Left lung (tissue), 14 donors: ENCODE data around the gene IGSF10. TPM values are rescaled to one million over a fixed set of nuclear protein-coding genes. Genes with fewer than 3 reads are reported as not detected.
A peak's percentile ranks its signal among the peaks of the same experiment; 100 is the strongest.
"Not testable (repeated sequence)": the region's sequence is repeated elsewhere in the genome, so short reads cannot be mapped to it uniquely, and the experiment has no call there.

Experiments used
- ATAC-seq: fragments of 200-7000 bp; cut with Tn5 transposase; one replicate; pipeline ENCODE4 v1.9.1; 2020; ENCODE audit warnings: moderate library complexity
- DNase-seq, 4 donors: peaks; one replicate each; pipeline ENCODE4 v3.0.0-alpha.2; 2013 to 2020
- H3K27ac ChIP-seq, 2 donors: fragments of 200-600 bp; sonication (generic) in 1 of 2; one replicate each; pipeline versions ENCODE4 v1.5.0 to v1.8.0; 2020 to 2021
- H3K27me3 ChIP-seq, 2 donors: fragments of 200-600 bp; sonication (generic) in 1 of 2; one replicate each; pipeline versions ENCODE4 v1.5.0 to v1.8.0; 2020 to 2021
- H3K36me3 ChIP-seq, 2 donors: fragments of 200-600 bp; sonication (generic) in 1 of 2; one replicate each; pipeline versions ENCODE4 v1.5.0 to v1.8.0; 2020 to 2021
- H3K4me1 ChIP-seq, 2 donors: fragments of 200-600 bp; one replicate each; pipeline ENCODE4 v1.8.0; 2021
- H3K4me3 ChIP-seq, 2 donors: fragments of 200-600 bp; sonication (generic) in 1 of 2; one replicate each; pipeline versions ENCODE4 v1.5.0 to v1.8.0; 2020 to 2021; ENCODE audit warnings: mild to moderate bottlenecking in 1 of 2
- H3K9me3 ChIP-seq, 2 donors: fragments of 200-600 bp; sonication (generic) in 1 of 2; one replicate each; pipeline versions ENCODE4 v1.5.0 to v1.8.0; 2020 to 2021
- intact Hi-C, 2 donors: fragments of 100-400 bp; cut with DNase I; formaldehyde crosslinking; loops; one replicate each; pipeline versions ENCODE4 v1.11.2 to v1.14.2; 2022
- long read RNA-seq, 12 donors: library from polyadenylated mRNA in 2 of 12; unstranded in 2 of 12; transcript quantifications; one replicate each; pipeline ENCODE4 v2.0.0 and lab custom pipeline, GENCODE V29; 2019 to 2026
- polyA plus RNA-seq, 6 donors: library from polyadenylated mRNA; unstranded; fragments of 120-200 nt; gene quantifications; one replicate each; pipeline ENCODE4 v1.2.1, GENCODE V29; 2013; ENCODE audit not compliant: insufficient read length in 6 of 6
- total RNA-seq, 2 donors: library from RNA; stranded (reverse); fragmentation: NEBNext Ultra II Directional; extraction: Animal tissue kit (Norgen Biotek cat#: 25700); gene quantifications; one replicate each; pipeline ENCODE4 v1.2.1, GENCODE V29; 2021
- TF ChIP-seq, protein P1 (sequence below), 2 donors: fragments of 200-600 bp; sonication (generic) in 1 of 2; IDR thresholded peaks; one replicate each; pipeline versions ENCODE4 v1.5.0 to v1.8.0; 2021; ENCODE audit warnings: antibody characterized with exemption in 2 of 2
- donor health status: DM: no; HTN: yes; CAD: no.
- donor health status: DM: no; HTN: no; CAD: no.

The IGSF10 gene, protein sequence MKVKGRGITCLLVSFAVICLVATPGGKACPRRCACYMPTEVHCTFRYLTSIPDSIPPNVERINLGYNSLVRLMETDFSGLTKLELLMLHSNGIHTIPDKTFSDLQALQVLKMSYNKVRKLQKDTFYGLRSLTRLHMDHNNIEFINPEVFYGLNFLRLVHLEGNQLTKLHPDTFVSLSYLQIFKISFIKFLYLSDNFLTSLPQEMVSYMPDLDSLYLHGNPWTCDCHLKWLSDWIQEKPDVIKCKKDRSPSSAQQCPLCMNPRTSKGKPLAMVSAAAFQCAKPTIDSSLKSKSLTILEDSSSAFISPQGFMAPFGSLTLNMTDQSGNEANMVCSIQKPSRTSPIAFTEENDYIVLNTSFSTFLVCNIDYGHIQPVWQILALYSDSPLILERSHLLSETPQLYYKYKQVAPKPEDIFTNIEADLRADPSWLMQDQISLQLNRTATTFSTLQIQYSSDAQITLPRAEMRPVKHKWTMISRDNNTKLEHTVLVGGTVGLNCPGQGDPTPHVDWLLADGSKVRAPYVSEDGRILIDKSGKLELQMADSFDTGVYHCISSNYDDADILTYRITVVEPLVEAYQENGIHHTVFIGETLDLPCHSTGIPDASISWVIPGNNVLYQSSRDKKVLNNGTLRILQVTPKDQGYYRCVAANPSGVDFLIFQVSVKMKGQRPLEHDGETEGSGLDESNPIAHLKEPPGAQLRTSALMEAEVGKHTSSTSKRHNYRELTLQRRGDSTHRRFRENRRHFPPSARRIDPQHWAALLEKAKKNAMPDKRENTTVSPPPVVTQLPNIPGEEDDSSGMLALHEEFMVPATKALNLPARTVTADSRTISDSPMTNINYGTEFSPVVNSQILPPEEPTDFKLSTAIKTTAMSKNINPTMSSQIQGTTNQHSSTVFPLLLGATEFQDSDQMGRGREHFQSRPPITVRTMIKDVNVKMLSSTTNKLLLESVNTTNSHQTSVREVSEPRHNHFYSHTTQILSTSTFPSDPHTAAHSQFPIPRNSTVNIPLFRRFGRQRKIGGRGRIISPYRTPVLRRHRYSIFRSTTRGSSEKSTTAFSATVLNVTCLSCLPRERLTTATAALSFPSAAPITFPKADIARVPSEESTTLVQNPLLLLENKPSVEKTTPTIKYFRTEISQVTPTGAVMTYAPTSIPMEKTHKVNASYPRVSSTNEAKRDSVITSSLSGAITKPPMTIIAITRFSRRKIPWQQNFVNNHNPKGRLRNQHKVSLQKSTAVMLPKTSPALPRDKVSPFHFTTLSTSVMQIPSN (N-terminal part only)
- total RNA-seq (10 to 100 TPM in 1 of 2 donors, 1 to 10 TPM in 1; 7.2 to 24.8 TPM), polyA plus RNA-seq (10 to 100 TPM; 21.3 to 40.7 (median 35.5) TPM)
- long read RNA-seq, donor 1, partial matches to known transcripts, result 12 of 12 reads
- long read RNA-seq, donor 1, other reads (novel, unspliced or antisense), result 0 of 12 reads
- long read RNA-seq, donor 2, result 0 reads
- long read RNA-seq, donor 3, result 0 reads
- long read RNA-seq, donor 4, result 0 reads
- long read RNA-seq, donor 5, result 0 reads
- long read RNA-seq, donor 6, result 0 reads
- long read RNA-seq, donor 7, result 0 reads
- long read RNA-seq, donor 8, result 0 reads
- long read RNA-seq, donor 9, result 0 reads
- long read RNA-seq, donor 10, partial matches to known transcripts, result 2 of 5 reads
- long read RNA-seq, donor 10, other reads (novel, unspliced or antisense), result 3 of 5 reads
- long read RNA-seq, donor 11, result 0 reads
- long read RNA-seq, donor 12, result 0 reads

- H3K27me3 ChIP-seq, result peaks cover 0 to 29% of the 10 kb centered on the region in 2 donors
- intact Hi-C loops, result no loop called here
- no peak within 1 kb of the TSS for H3K27ac ChIP-seq
- H3K4me1 ChIP-seq, result no peaks in the 10 kb centered on the region
- peak; percentile 93 for ATAC-seq
- TF ChIP-seq, protein P1, sequence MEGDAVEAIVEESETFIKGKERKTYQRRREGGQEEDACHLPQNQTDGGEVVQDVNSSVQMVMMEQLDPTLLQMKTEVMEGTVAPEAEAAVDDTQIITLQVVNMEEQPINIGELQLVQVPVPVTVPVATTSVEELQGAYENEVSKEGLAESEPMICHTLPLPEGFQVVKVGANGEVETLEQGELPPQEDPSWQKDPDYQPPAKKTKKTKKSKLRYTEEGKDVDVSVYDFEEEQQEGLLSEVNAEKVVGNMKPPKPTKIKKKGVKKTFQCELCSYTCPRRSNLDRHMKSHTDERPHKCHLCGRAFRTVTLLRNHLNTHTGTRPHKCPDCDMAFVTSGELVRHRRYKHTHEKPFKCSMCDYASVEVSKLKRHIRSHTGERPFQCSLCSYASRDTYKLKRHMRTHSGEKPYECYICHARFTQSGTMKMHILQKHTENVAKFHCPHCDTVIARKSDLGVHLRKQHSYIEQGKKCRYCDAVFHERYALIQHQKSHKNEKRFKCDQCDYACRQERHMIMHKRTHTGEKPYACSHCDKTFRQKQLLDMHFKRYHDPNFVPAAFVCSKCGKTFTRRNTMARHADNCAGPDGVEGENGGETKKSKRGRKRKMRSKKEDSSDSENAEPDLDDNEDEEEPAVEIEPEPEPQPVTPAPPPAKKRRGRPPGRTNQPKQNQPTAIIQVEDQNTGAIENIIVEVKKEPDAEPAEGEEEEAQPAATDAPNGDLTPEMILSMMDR (IDR thresholded peaks at IDR 0.05), result no peak
- H3K36me3 ChIP-seq, result no peaks in the 10 kb centered on the region
- H3K4me3 ChIP-seq, result peak within 1 kb of the TSS; percentile 34 to 40
- DNase-seq, result peak in 3 of 4 donors; percentile 39 to 84 (median 47)
- no peaks in the 10 kb centered on the region for H3K9me3 ChIP-seq
Observed at GRCh38 chr3:151460774-151461450, at the start of gene IGSF10. TSS of gene IGSF10 (minus strand) at chr3:151461061. CDS start at chr3:151458709, 2,352 bp downstream.

DNA sequence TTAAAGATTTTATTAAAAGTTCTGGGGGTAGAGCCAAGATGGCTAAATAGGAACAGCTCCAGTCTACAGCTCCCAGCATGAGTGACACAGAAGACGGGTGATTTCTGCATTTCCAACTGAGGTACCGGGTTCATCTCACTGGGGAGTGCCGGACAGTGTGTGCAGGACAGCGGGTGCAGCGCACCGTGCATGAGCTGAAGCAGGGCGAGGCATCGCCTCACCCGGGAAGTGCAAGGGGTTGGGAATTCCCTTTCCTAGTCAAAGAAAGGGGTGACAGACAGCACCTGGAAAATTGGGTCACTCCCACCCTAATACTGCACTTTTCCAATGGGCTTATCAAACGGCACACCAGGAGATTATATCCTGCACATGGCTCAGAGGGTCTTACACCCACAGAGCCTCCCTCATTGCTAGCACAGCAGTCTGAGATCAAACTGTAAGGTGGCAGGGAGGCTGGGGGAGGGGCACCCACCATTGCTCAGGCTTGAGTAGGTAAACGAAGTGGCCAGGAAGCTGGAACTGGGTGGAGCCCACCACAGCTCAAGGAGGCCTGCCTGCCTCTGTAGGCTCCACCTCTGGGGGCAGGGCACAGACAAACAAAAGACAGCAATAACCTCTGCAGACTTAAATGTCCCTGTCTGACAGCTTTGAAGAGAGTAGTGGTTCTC is 48.7 kb upstream of the IGSF10 start:
- H3K4me1 ChIP-seq, H3K4me3 ChIP-seq, H3K27me3 ChIP-seq, H3K27ac ChIP-seq, ATAC-seq, H3K36me3 ChIP-seq, intact Hi-C loops, H3K9me3 ChIP-seq, DNase-seq: not testable (repeated sequence)

GRCh38 chr3:151504606-151505005 is 43.7 kb upstream of the IGSF10 start:
- DNase-seq (no peak), ATAC-seq (no peak)
- H3K9me3 ChIP-seq, result no peaks in the 10 kb centered on the region
- TF ChIP-seq, protein P1 (IDR thresholded peaks at IDR 0.05), result no peak
- intact Hi-C loops, result no loop called here
- no peaks in the 10 kb centered on the region for H3K36me3 ChIP-seq
- H3K4me1 ChIP-seq, result no peaks in the 10 kb centered on the region
- H3K4me3 ChIP-seq, result no peak overlapping the region
- no peak overlapping the region for H3K27ac ChIP-seq
- no peaks in the 10 kb centered on the region for H3K27me3 ChIP-seq

GRCh38 chr3:151503074-151503473 is 42.2 kb upstream of the IGSF10 start:
- H3K27ac ChIP-seq, result no peak overlapping the region
- intact Hi-C loops, result no loop called here
- no peak overlapping the region for H3K4me3 ChIP-seq
- DNase-seq (no peak), ATAC-seq (no peak)
- H3K36me3 ChIP-seq, result no peaks in the 10 kb centered on the region
- H3K9me3 ChIP-seq, result no peaks in the 10 kb centered on the region
- TF ChIP-seq, protein P1 (IDR thresholded peaks at IDR 0.05), result no peak
- no peaks in the 10 kb centered on the region for H3K27me3 ChIP-seq
- H3K4me1 ChIP-seq, result no peaks in the 10 kb centered on the region
